Stimulated activated naive CD8-positive, alpha-beta T cell treated with anti-CD3 and anti-CD28 coated beads, Interleukin-15, Interleukin-2, amounts not matched to agents 100 U/mL and 50 U/mL, for 24 hours (primary cell): ENCODE data around the gene PTDSS2.
"Not testable (repeated sequence)": the region's sequence is repeated elsewhere in the genome, so short reads cannot be mapped to it uniquely, and the experiment has no call there.

ENCODE experiments used
- ATAC-seq: fragments of 150-1000 bp; cut with Tn5 transposase; one replicate; pipeline ENCODE4 v1.10.0; 2021
- DNase-seq: peaks from one replicate; pipeline ENCODE4 v3.0.0; 2021

PTDSS2 gene

DNA sequence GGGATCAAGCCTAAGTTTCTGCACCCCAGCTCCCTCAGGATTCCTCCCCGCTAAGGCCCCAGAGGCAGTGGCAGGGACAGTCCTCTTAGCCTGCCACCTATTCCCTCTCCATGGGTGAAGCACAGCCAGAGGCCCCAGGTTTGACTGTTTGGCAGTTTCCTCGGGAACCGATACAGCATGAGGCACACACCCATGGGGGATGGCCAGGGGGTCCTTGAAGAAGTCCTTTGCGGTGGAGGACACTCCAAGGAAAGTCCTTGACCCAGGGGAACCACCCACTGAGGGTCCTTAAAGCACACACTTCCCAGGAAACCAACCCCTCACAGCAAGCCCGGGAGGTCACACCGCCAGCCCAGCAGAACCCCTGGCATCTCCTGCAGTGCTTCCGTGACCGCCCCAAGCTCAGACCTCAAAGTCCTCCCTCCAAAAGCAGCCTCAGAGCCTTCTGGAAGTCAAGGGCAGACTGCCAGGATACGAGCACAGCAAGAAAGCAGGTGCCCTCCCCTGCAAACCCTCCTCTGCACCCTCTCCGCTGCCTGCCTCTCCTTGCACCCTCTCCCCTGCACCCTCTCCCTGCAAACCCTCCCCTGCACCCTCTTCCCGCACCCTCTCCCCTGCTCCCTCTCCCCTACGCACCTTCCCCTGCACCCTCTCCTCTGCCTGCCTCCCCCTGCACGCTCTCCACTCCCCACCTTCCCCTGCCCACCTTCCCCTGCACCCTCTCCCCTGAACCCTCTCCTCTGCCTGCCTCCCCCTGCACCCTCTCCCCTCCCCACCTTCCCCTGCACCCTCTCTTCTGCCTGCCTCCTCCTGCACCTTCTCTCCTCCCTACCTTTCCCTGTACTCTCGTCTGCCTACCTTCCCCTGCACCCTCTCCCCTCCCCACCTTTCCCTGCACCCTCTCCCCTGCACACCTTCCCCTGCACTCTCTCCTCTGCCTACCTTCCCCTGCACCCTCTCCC, 36.7 kb upstream of the PTDSS2 start:
- ATAC-seq, result no peak
- DNase-seq, result peak; percentile 9

- DNase-seq (no peak), ATAC-seq (peak; percentile 21)
Measured at GRCh38 chr11:414318-414857, 35.7 kb upstream of the PTDSS2 start.

- DNase-seq (peak; percentile 30), ATAC-seq (no peak)
Measured at GRCh38 chr11:415640-416041, 34.4 kb upstream of the PTDSS2 start.

- DNase-seq, result no peak
- ATAC-seq, result peak; percentile 1
Measured at GRCh38 chr11:416051-416756, 33.9 kb upstream of the PTDSS2 start.

DNA sequence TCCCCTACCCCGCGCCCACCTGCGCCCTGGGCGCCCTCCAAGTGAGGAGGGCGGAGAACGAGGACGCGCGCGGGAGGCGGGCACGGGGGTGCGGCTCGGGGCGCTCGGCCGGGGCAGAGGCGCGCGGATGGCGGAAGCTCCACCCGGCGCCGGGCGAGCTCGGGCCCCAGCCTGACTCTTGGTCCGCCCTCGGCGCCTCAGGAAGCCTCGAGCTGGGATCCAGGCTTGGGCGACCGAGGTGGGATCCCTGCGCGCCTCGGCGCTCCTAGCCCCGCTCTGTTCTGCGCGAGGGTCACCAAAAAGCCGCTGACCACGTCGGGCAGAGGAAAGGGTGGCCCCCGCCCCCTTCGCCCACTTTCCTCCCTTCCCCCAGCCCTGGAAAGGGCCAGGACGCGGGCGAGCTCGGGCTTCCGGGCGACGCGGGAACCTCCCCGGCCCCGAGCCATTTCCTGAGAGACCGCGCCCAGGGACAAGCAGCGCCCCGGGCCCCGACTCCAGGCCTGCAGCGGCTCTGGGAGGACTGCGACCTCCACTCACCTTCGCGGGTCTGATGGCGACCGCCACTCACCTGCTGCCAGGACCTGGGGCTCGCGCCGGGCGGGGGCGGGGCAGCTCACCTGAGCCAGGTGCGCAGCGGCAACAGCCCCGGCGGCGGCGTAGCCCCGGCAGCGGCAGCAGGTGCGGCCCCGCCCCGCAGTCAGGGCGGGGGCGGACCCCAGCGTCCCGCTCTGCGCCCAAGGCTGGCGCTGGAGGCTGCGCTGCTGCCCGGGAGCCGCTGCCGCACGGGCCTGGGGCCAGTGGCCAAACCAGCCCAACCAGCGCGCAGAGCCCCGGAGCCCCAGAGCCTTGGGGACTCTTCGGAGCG, 33.1 kb upstream of the PTDSS2 start:
- peak; percentile 55 for DNase-seq
- peak; percentile 21 for ATAC-seq

DNA sequence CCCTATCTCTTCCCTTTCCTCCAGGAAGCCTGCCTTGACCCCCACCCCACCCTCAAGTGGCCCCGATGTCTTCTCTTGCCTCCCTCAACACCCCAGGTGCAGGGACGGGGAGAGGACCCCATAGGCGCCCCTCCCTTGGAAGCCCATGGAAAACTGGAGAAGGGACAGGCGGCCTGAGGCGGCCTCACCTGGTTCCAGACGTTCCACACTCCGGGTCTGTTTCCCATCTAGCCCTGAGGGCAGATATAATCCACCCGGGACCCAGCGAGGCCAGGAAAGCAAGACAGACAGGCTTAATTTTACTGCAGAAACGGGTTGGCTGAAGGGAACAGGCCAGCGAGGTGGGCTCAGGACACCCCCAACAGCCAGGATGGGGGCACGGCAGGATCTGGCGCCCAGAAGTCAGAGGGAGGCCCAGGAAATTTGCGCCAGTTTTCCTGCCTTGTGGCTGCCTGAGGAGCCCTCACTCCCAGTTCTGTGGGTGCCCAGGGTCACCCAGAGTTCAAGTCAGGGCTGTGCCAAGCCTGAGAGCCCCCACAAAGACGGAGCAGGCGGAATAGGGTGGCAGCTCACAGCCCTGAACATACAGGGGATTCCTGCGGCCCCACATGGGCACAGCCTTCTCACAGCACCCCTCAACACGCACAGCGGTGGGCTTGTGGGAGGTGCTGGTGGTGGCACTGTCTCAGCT, 32.3 kb upstream of the PTDSS2 start:
- DNase-seq (peak; percentile 6), ATAC-seq (no peak)

DNA sequence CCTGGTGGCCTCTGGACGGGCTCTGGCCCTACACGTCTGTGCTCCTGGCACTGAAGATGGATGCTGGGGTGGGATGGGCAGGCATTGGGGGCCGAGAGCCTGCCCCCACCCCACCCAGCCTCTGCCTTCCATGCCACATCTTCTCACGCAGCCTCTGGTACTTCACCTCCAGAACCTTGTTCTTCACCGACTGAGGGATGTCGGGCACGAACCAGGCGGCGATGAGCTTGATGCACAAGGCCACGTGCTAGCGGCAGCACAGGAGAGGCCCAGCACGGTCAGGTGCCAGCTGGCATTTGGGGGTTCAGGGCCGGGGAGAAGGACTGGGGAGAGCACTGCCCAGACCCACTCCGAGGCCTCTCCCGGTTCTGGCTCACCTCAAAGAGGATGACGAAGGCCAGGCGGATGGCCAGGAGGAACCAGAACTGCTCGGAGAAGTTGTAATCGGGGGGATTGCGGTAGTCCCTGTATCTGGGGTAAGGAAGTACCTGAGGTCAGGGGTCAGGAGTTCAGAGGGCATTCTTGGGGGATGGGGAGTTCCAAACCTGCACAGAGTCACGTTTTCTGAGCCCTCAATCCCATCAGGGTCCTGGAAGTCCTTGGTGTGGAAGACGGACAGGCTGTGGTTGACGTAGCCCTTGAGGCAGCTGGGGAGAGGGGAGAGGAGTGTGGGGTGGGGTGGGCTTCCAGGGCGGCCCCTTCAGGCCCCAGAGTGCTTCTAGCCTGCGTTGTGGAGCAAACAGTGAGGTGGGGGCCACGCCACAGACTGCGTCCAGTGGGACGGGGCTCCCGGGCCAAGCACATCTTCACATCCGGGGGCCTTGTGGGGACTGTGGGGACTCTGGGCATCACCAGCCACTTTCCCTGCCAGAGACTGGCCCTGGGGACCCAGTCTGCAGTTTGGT, 31.5 kb upstream of the PTDSS2 start:
- peak; percentile 7 for DNase-seq

GRCh38 chr11:419248-420005, 30.7 kb upstream of the PTDSS2 start:
- ATAC-seq (no peak), DNase-seq (no peak)

More for the DNA sequence above, 31.5 kb upstream of the PTDSS2 start:
- no peak for ATAC-seq

DNA sequence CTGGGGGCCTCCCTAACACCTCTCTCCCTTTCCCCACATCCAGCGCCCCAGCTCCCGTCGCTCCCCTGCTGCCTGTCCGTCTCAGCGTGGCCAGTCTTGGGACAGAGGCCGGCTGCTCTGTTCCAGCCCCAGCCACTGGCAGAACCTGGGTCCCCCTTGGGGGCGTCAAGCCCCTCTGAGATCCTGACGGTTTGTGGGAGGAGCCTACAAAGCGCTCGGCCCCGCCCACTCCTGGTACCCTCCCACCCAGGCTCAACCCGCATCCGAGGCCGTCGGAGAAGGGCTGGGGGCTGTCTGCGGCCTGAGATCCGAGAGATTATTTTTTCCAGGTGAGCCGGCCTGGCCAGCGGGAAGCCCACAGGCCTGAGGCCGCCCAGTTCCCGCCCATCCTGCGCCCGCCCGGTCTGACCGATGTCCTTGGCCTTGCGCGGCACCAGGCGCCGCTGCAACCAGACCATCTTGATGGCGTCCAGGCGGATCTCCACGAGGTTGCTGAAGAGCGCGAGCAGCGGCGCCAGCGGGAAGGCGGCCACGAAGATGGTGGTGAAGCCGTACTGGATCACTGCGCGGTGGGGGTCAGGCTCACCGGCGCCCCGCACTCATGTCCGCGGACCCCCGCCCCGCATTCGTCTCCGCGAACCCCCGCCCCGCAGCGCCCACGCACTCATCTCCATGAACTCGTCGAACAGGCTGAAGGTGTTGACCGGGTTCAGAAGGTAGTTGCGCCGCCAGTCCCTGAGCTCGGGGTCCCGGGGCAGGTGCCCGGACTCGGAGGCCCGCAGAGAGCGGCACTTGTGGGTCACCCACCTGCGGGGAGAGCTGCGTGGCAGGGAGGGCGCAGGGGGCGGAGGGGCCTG, 29.8 kb upstream of the PTDSS2 start:
- no peak for DNase-seq
- no peak for ATAC-seq

GRCh38 chr11:420911-421321, 29.2 kb upstream of the PTDSS2 start:
- ATAC-seq (no peak), DNase-seq (no peak)

GRCh38 chr11:422249-422656, 27.8 kb upstream of the PTDSS2 start:
- no peak for DNase-seq
- ATAC-seq, result no peak

- DNase-seq (no peak), ATAC-seq (no peak)
Measured at GRCh38 chr11:424232-424631, 25.8 kb upstream of the PTDSS2 start.

DNA sequence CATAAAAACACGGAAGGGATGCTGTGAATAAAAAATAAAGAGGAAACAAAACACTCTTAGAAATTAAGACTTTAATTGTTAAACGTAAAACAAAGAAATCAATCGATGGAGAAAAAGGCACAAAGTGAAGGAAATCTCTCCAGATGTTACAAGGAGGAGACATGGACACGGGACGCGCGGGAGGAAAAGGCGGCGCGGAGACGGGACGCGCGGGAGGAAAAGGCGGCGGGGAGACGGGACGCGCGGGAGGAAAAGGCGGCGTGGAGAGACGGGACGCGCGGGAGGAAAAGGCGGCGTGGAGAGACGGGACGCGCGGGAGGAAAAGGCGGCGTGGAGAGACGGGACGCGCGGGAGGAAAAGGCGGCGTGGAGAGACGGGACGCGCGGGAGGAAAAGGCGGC, 25.3 kb upstream of the PTDSS2 start:
- ATAC-seq, DNase-seq: not testable (repeated sequence)

DNA sequence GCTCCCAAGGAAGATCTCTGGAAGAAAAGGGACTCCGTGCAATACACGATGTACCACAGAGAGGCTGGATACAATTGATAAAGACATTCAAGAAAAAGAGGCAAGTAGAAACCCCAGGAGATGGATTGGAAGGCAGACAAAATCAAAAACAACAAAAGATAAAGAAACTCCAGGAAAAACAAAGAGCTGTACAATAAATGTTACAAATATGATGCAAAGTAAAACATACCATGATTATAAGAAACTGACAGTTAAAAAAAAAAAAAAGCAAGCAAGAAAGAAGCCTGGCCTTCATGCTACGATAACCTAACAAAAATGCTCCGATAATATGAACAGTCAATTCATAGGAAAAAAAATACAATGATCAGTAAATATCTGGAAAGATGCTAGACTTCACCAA, 24.8 kb upstream of the PTDSS2 start:
- ATAC-seq (no peak), DNase-seq (no peak)

GRCh38 chr11:426851-427250, 23.2 kb upstream of the PTDSS2 start:
- DNase-seq (no peak), ATAC-seq (no peak)

- DNase-seq, result no peak
- ATAC-seq, result no peak
Measured at GRCh38 chr11:428295-428694, 21.8 kb upstream of the PTDSS2 start.

- ATAC-seq, result no peak
- DNase-seq, result no peak
Measured at GRCh38 chr11:429391-429790, 20.7 kb upstream of the PTDSS2 start.

DNA sequence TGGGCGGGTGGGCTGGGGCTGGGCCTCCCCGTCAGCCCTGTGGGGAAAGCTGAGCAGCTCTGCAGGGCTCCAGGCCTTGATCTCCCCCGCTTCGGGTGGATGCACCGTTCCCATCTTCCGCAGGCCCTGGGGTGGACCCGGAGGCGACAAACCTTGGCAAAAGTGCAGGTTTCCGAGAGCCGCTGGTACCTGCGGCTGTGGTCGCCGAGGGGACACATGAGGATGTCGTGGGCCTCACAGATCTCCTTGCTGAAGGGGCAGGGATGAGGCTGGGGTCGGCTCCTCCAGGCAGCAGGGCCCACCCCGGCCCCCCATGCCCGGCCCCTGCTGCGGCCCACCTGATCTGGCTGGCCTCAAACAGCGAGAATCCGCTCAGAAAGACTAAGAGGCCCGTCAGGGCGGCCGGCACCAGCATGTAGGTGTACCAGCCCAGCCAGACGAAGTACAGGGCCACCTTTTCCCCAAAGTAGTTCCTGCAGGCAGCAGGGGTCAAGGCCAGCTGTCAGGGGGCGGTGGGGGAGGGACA, 20.1 kb upstream of the PTDSS2 start:
- DNase-seq, result no peak
- no peak for ATAC-seq
